Hematopoietic multipotent progenitor cell treated with erythropoietin and hydrocortisone succinate and interleukin-3 and kit ligand, for 17 days (in vitro differentiated cells): Measurements from ENCODE around the gene CATSPER3.

Source experiments
- DNase-seq: peaks from one replicate; pipeline ENCODE4 v3.0.0-alpha.2; 2015; ENCODE audit warnings: low spot score

CATSPER3 gene

GRCh38 chr5:135011355-135012032 is 43.8 kb downstream of the CATSPER3 start:
- DNase-seq, result no peak

- DNase-seq, result no peak
Observed at GRCh38 chr5:135012033-135012588, 44.4 kb downstream of the CATSPER3 start.

GRCh38 chr5:135012951-135013391 is 45.3 kb downstream of the CATSPER3 start:
- DNase-seq, result no peak

GRCh38 chr5:135013445-135013844 is 45.7 kb downstream of the CATSPER3 start:
- no peak for DNase-seq

- no peak for DNase-seq
Observed at GRCh38 chr5:135013947-135014570, 46.4 kb downstream of the CATSPER3 start.

- no peak for DNase-seq
Observed at GRCh38 chr5:135015942-135016341, 48.2 kb downstream of the CATSPER3 start.

- no peak for DNase-seq
Observed at GRCh38 chr5:135016861-135017290, 49.2 kb downstream of the CATSPER3 start.

- DNase-seq, result no peak
Observed at GRCh38 chr5:135018457-135018856, 50.8 kb downstream of the CATSPER3 start.

- no peak for DNase-seq
Observed at GRCh38 chr5:135019314-135019713, 51.6 kb downstream of the CATSPER3 start.

GRCh38 chr5:135020111-135020895 is 52.6 kb downstream of the CATSPER3 start:
- no peak for DNase-seq

GRCh38 chr5:135024956-135025729 is 57.4 kb downstream of the CATSPER3 start:
- no peak for DNase-seq

GRCh38 chr5:135025730-135026644 is 58.3 kb downstream of the CATSPER3 start:
- DNase-seq, result no peak

GRCh38 chr5:135026645-135027265 is 59.0 kb downstream of the CATSPER3 start:
- no peak for DNase-seq

- DNase-seq, result no peak
Observed at GRCh38 chr5:135027266-135027696, 59.6 kb downstream of the CATSPER3 start.

- DNase-seq, result no peak
Observed at GRCh38 chr5:135027697-135028615, 60.2 kb downstream of the CATSPER3 start.

GRCh38 chr5:135028791-135029476 is 61.2 kb downstream of the CATSPER3 start:
- no peak for DNase-seq

GRCh38 chr5:135029477-135030122 is 61.9 kb downstream of the CATSPER3 start:
- DNase-seq, result no peak
